Skeletal muscle tissue (tissue), 4 donors: ENCODE measurements around the gene PRDM16. TPM values are rescaled to one million over a fixed set of nuclear protein-coding genes. Genes with fewer than 3 reads are reported as not detected.

Source experiments
- H3K27ac ChIP-seq: one replicate; pipeline ENCODE4 v1.7.0; 2013; ENCODE audit warnings: mild to moderate bottlenecking, low read depth, low read length, inconsistent platforms
- H3K27me3 ChIP-seq, 3 donors: one replicate each; pipeline ENCODE4 v1.7.0; 2013; ENCODE audit warnings: low read length in 3 of 3; ENCODE audit not compliant: control insufficient read depth in 3 of 3, insufficient read depth in 3 of 3
- H3K36me3 ChIP-seq, 3 donors: one replicate each; pipeline ENCODE4 v1.7.0; 2013; ENCODE audit warnings: low read length in 3 of 3; ENCODE audit not compliant: control insufficient read depth in 3 of 3, insufficient read depth in 3 of 3
- H3K4me1 ChIP-seq, 3 donors: one replicate each; pipeline ENCODE4 v1.7.0; 2013; ENCODE audit warnings: low read length in 3 of 3, mild to moderate bottlenecking in 3 of 3; ENCODE audit not compliant: control insufficient read depth in 3 of 3, insufficient read depth in 3 of 3
- H3K4me3 ChIP-seq, 3 donors: one replicate each; pipeline ENCODE4 v1.7.0; 2013; ENCODE audit warnings: low read length in 3 of 3
- H3K9ac ChIP-seq, 3 donors: one replicate each; pipeline ENCODE4 v1.7.0; 2013; ENCODE audit warnings: low read length in 3 of 3, mild to moderate bottlenecking in 3 of 3, moderate library complexity in 2 of 3, low read depth in 1 of 3
- H3K9me3 ChIP-seq, 3 donors: one replicate each; pipeline ENCODE4 v1.7.0; 2013; ENCODE audit warnings: low read length in 3 of 3; ENCODE audit not compliant: control insufficient read depth in 3 of 3
- total RNA-seq: library from RNA; depleted of rRNA; stranded (reverse); fragments of >200 nt; gene quantifications from one replicate; pipeline ENCODE4 v1.2.3, GENCODE V29; 2014
- donor health status: Osteomylitis.

Gene PRDM16
- total RNA-seq, 1 donor from 2014 or later: 4.7 TPM

DNA sequence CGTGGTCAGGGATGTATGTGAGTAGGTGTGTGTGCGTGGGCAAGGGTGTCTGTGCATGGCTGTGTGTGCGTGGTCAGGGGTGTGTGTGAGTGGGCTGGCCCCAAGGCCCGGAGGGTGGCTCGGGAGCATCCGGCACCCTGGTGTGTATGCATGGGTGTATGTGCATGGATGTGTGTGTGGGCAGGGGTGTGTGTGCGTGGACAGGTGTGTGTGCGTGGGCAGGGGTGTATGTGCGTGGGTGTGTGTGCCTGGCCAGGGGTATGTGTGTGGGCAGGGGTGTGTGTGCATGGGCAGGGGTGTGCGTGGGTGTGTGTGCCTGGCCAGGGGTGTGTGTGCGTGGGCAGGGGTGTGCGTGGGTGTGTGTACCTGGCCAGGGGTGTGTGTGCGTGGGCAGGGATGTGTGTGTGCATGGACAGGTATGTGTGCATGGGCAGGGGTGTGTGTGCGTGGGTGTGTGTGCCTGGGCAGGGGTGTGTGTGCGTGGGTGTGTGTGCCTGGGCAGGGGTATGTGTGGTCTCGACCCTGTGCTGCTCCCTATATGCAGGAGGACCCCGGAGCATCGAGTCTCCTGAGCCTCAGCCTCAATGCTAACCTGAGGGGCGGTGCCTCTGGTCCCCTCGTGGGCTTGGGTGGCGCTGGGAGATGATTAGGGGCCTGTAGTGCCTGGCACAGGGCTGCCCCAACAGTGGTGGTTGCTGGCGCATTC, 401.8 kb downstream of the PRDM16 start:
- Histone ChIP-seq H3K36me3 (peaks cover 0 to 3% (median 0%) of the 10 kb centered on the region in 3 donors), H3K9ac (peak overlapping the region in 1 of 3 donors; percentile 25), H3K27me3 (peaks cover 0 to 12% (median 0%) of the 10 kb centered on the region in 3 donors), H3K9me3 (no peaks in the 10 kb centered on the region), H3K4me1 (peaks cover 0 to 13% (median 4%) of the 10 kb centered on the region in 3 donors), H3K4me3 (no peak overlapping the region), H3K27ac (no peak overlapping the region)

- Histone ChIP-seq H3K9ac (peak overlapping the region in 1 of 3 donors; percentile 69), H3K27ac (no peak overlapping the region), H3K36me3 (peaks cover 0 to 3% (median 0%) of the 10 kb centered on the region in 3 donors), H3K27me3 (peaks cover 0 to 13% (median 0%) of the 10 kb centered on the region in 3 donors), H3K9me3 (no peaks in the 10 kb centered on the region), H3K4me3 (no peak overlapping the region), H3K4me1 (peaks cover 0 to 13% (median 4%) of the 10 kb centered on the region in 3 donors)
Observed at GRCh38 chr1:3471356-3472087, 402.5 kb downstream of the PRDM16 start.

- no peak overlapping the region for H3K4me3 ChIP-seq
- H3K9ac ChIP-seq: peak overlapping the region in 1 of 3 donors; percentile 69
- H3K4me1 ChIP-seq: peaks cover 0 to 13% (median 4%) of the 10 kb centered on the region in 3 donors
- H3K36me3 ChIP-seq: peaks cover 0 to 3% (median 0%) of the 10 kb centered on the region in 3 donors
- H3K9me3 ChIP-seq: no peaks in the 10 kb centered on the region
- H3K27ac ChIP-seq: no peak overlapping the region
- H3K27me3 ChIP-seq: peaks cover 0 to 13% (median 0%) of the 10 kb centered on the region in 3 donors
Observed at GRCh38 chr1:3472088-3472850, 403.3 kb downstream of the PRDM16 start.

GRCh38 chr1:3472906-3473305, 403.9 kb downstream of the PRDM16 start:
- H3K27ac ChIP-seq: no peak overlapping the region
- H3K9me3 ChIP-seq: no peaks in the 10 kb centered on the region
- H3K4me3 ChIP-seq: no peak overlapping the region
- H3K4me1 ChIP-seq: peaks cover 0 to 13% (median 4%) of the 10 kb centered on the region in 3 donors
- peaks cover 0 to 3% (median 0%) of the 10 kb centered on the region in 3 donors for H3K36me3 ChIP-seq
- peaks cover 0 to 13% (median under 1%) of the 10 kb centered on the region in 3 donors for H3K27me3 ChIP-seq
- no peak overlapping the region for H3K9ac ChIP-seq

DNA sequence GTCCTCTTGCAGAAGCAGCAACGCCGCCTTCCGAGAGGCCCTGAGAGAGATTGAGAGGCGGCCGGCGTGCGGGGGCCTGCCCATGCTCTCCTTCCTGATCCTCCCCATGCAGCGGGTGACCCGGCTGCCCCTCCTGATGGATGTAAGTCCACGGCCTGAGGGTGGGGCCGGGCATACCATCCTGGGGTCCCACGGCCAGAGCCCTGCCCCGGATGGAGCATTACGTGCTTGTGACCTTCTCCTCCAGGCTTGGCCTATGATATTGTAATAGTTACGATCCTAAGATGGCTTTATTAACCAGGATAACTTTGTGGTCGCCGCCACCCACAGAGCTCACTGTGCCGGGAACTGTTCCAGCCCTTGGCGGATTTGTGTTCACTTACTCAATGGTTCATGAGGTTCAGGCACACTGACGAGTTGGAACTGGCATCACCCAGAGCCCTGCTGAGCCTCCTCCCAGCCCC, 404.4 kb downstream of the PRDM16 start:
- Histone ChIP-seq H3K4me3 (no peak overlapping the region), H3K36me3 (peaks cover 0 to 3% (median 0%) of the 10 kb centered on the region in 3 donors), H3K27me3 (peaks cover 0 to 13% (median 5%) of the 10 kb centered on the region in 3 donors), H3K27ac (no peak overlapping the region), H3K9me3 (no peaks in the 10 kb centered on the region), H3K9ac (no peak overlapping the region), H3K4me1 (peaks cover 0 to 13% (median 4%) of the 10 kb centered on the region in 3 donors)

- Histone ChIP-seq H3K9ac (no peak overlapping the region), H3K27me3 (peaks cover 0 to 13% (median 5%) of the 10 kb centered on the region in 3 donors), H3K4me3 (no peak overlapping the region)
Observed at GRCh38 chr1:3474016-3474415, 405.0 kb downstream of the PRDM16 start.

GRCh38 chr1:3474421-3474820, 405.4 kb downstream of the PRDM16 start:
- peaks cover 0 to 13% (median 4%) of the 10 kb centered on the region in 3 donors for H3K4me1 ChIP-seq
- H3K27ac ChIP-seq: no peak overlapping the region
- H3K4me3 ChIP-seq: no peak overlapping the region
- H3K9ac ChIP-seq: no peak overlapping the region
- H3K9me3 ChIP-seq: no peaks in the 10 kb centered on the region
- H3K36me3 ChIP-seq: peaks cover 0 to 3% (median 0%) of the 10 kb centered on the region in 3 donors
- H3K27me3 ChIP-seq: peaks cover 0 to 13% (median 5%) of the 10 kb centered on the region in 3 donors

More at GRCh38 chr1:3474016-3474415, 405.0 kb downstream of the PRDM16 start:
- H3K9me3 ChIP-seq: no peaks in the 10 kb centered on the region
- no peak overlapping the region for H3K27ac ChIP-seq
- peaks cover 0 to 3% (median 0%) of the 10 kb centered on the region in 3 donors for H3K36me3 ChIP-seq
- peaks cover 0 to 13% (median 4%) of the 10 kb centered on the region in 3 donors for H3K4me1 ChIP-seq

DNA sequence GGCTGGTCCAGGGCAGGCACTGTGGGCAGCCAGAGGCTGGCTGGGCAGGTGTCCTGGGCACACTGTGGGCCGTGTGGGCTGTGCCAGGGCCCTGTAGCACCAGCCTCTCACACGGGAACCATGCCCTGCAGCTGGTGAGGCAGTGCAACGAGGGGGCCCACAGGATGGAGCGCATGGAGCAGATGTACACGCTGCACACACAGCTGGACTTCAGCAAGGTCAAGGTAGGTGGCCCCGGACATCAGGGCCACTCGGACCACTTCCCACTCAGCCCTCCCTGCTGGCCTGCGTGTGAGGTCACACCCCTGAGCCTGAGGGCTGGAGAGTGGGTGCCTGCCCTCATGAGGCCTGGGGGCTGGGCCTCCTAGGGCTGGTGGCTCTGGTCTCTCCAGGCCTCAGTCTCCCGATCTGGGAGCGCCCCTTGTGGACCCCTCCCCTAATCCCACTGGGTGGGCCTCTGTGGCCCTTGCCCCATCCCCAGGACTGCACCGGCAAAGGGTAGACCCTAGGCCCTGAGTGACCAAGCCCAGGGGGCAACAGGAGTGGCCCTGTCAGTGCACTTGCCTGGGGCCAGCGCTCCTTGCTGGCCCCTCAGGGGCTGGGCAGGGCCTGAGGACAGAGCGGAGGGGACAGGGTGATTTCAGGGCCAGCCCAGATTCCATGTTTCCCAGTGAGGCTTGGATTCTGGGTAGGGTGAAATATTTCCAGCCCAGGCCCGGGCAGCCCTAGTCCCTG, 407.0 kb downstream of the PRDM16 start:
- Histone ChIP-seq H3K4me3 (no peak overlapping the region), H3K9ac (peak overlapping the region in 1 of 3 donors; percentile 16), H3K9me3 (no peaks in the 10 kb centered on the region), H3K27ac (no peak overlapping the region), H3K27me3 (peaks cover 0 to 20% (median 5%) of the 10 kb centered on the region in 3 donors), H3K36me3 (peaks cover 0 to 3% (median 0%) of the 10 kb centered on the region in 3 donors), H3K4me1 (peaks cover 0 to 6% (median 4%) of the 10 kb centered on the region in 3 donors)

DNA sequence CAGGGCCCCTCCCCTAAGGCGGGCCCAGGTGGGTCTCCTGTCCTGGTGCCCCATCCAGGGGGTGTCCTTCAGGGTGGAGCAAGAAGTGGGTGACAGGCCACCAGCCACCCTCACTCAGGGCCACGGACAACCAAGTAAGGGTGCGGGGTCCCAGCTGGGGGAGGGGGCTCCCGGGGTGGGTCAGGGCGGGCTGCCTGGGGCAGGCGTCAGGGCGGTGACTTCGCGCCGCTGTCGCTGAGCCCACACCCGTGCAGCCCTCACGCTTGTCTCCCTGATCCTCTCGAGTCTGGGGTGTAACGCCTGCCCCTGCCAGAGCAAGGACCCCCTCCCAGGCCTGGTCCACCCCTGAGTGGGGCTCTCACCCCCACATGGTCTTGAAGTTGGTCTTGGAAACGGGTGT, 407.7 kb downstream of the PRDM16 start:
- H3K27me3 ChIP-seq: peaks cover 0 to 18% (median 8%) of the 10 kb centered on the region in 3 donors
- H3K4me1 ChIP-seq: peaks cover 0 to 4% (median 4%) of the 10 kb centered on the region in 3 donors
- no peak overlapping the region for H3K4me3 ChIP-seq

More for the DNA sequence above, 407.7 kb downstream of the PRDM16 start:
- Histone ChIP-seq H3K9me3 (no peaks in the 10 kb centered on the region), H3K9ac (no peak overlapping the region), H3K27ac (no peak overlapping the region), H3K36me3 (peaks cover 0 to 3% (median 0%) of the 10 kb centered on the region in 3 donors)
